Measurements from ENCODE around the gene IDH2. TPM values are rescaled to one million over a fixed set of nuclear protein-coding genes. Genes with fewer than 3 reads are reported as not detected.
"Not testable (repeated sequence)": the region's sequence is repeated elsewhere in the genome, so short reads cannot be mapped to it uniquely, and the experiment has no call there.

The IDH2 gene
- total RNA-seq, 1 donor from 2014 or later = 1,173 TPM

- no peak for ATAC-seq
- intact Hi-C loops (cut with DNase I) = no loop called here
- no peak for DNase-seq (ENCODE audit: missing footprints)
Measured at GRCh38 chr15:90124507-90124906, 22.2 kb upstream of the IDH2 start.

- ATAC-seq (no peak), DNase-seq (ENCODE audit: missing footprints) (no peak)
- intact Hi-C loops (cut with DNase I) = no loop called here
Measured at GRCh38 chr15:90121086-90121485, 18.8 kb upstream of the IDH2 start.

- DNase-seq (ENCODE audit: missing footprints) (no peak), ATAC-seq (no peak)
- intact Hi-C loops (cut with DNase I) = no loop called here
Measured at GRCh38 chr15:90119367-90119766, 17.1 kb upstream of the IDH2 start.

GRCh38 chr15:90115783-90116182 is 13.5 kb upstream of the IDH2 start:
- intact Hi-C loops (cut with DNase I) = no loop called here
- ATAC-seq (no peak), DNase-seq (ENCODE audit: missing footprints) (no peak)

DNA sequence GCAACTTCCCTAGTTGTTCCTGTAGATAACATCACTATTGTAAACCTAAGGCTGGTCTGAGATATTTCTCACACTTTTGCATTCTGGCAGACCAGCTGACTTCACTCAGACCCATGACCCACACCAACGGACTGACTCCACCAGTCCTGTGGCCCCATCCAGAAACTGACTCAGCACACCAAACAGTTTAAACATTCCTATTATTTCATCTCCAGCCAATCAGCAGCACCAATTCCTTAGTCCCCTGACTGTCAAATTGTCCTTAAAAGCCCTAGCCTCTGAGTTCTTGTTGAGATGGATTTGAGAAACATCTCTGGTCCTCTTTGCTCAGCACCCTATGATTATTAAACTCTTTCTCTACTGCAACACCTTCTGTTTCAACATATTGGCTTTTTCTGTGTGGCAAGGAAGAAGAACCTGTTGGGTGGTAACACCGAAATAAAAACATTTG is 12.2 kb upstream of the IDH2 start:
- intact Hi-C loops (cut with DNase I) = no loop called here
- DNase-seq (ENCODE audit: missing footprints) = no peak
- no peak for ATAC-seq

DNA sequence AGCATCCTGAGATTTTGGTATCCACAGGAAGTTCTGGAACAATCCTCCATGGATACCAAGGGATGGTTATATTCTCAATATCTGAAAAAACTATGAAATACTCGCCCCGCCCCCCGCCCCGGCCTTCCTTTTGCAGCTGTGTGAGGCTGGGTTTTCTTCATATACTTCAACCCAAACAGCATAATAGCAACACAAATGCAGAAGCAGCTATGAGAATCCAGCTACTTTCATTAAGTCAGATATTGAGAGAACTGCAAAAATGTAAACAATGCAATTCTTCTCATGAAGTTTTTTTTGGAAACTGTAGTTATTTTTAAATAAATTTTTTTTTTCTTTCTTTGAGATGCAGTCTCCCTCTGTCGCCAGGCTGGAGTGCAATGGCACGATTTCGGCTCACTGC is 10.9 kb upstream of the IDH2 start:
- ATAC-seq (no peak), DNase-seq (ENCODE audit: missing footprints) (no peak)
- intact Hi-C loops (cut with DNase I) = no loop called here

DNA sequence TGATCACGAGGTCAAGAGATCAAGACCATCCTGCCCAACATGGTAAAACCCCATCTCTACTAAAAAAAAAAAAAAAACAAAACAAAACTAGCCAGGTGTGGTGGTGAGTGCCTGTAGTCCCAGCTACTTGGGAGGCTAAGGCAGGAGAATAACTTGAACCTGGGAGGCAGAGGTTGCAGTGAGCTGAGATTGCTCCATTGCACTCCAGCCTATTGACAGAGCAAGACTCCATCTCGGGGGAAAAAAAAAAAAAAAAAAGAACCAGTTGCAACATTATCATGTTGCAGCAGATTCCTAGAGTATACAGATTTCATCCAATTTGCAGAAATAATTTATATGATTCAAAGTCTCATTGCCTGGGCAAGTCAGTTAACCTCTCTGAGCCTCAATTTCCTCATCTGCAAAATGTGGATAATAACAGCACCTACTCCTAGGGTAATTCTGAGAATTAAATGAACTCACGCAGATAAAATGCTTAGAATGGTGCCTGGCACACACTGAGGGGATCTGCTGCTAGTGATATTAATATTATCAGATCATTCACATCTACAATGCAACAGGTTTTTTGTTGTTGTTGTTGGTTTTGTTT is 7.0 kb upstream of the IDH2 start:
- ATAC-seq; DNase-seq (ENCODE audit: missing footprints); intact Hi-C loops (cut with DNase I): not testable (repeated sequence)

GRCh38 chr15:90108038-90108437 is 5.8 kb upstream of the IDH2 start:
- ATAC-seq; DNase-seq (ENCODE audit: missing footprints); intact Hi-C loops (cut with DNase I): not testable (repeated sequence)

GRCh38 chr15:90106522-90107117 is 4.4 kb upstream of the IDH2 start:
- intact Hi-C loops (cut with DNase I) = loop anchor here (1.0 kb wide), 1 partner anchor 20 kb away; no protein-coding TSS in a partner anchor
- ATAC-seq (peak; percentile 63), DNase-seq (ENCODE audit: missing footprints) (no peak)

DNA sequence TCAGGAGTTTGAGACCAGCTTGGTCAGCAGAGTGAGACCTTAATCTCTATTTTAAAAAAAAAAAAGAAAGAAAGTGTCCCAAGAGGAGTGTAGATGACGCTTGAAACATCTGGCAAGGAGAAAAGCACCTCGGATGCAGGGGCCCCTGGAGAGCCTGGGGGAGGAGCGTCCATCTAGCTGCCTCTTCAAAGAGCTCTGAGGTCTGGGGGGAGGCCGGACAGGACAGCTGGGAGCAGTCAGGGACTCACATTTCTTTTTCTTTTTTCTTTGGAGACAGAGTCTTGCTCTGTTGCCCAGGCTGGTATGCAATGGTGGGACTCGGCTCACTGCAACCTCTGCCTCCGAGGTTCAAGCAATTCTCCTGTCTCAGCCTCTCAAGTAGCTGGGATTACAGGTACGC is 3.3 kb upstream of the IDH2 start:
- no peak for ATAC-seq
- DNase-seq (ENCODE audit: missing footprints) = no peak
- intact Hi-C loops (cut with DNase I) = no loop called here

DNA sequence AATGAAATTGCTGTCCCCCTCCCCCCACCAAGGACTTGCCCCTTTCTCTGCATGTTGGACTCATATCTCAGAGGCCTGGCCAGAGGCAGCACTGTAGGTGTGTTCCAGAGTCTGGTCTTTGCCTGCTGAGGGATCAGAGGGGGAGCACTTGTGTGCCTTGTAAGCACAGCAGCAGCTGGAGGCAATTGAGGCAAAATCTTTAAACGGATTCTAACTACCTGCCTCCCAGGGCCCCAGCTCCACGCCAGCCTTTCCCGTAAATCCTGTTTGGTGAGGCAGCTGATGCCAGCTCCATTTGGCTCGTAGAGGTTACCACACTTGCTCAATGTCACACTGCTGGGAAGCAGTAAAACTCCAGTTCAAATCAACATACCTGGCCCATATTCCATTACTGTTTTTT is 2.3 kb upstream of the IDH2 start:
- ATAC-seq = no peak
- intact Hi-C loops (cut with DNase I) = loop anchor here (5.0 kb wide), 1 partner anchor 128 kb away; the partner anchor contains the start of genes CIB1 and GDPGP1
- no peak for DNase-seq (ENCODE audit: missing footprints)

- ATAC-seq = peak; percentile 27
- DNase-seq (ENCODE audit: missing footprints) = no peak
- intact Hi-C loops (cut with DNase I) = loop anchor here (5.0 kb wide), 1 partner anchor 128 kb away; the partner anchor contains the start of genes CIB1 and GDPGP1
Measured at GRCh38 chr15:90103701-90104329, 1.5 kb upstream of the IDH2 start.

GRCh38 chr15:90101130-90101968 is 919 bp downstream of the IDH2 start:
- intact Hi-C loops (cut with DNase I) = loop anchor here (5.0 kb wide), 1 partner anchor 131 kb away; the partner anchor contains the start of genes CIB1 and GDPGP1
- peak; percentile 32 for ATAC-seq
- peak; percentile 85 for DNase-seq (ENCODE audit: missing footprints)

- DNase-seq (ENCODE audit: missing footprints) (no peak), ATAC-seq (no peak)
- intact Hi-C loops (cut with DNase I) = loop anchor here (5.0 kb wide), 1 partner anchor 132 kb away; the partner anchor contains the start of genes CIB1 and GDPGP1
Measured at GRCh38 chr15:90099868-90100831, 2.1 kb downstream of the IDH2 start.

DNA sequence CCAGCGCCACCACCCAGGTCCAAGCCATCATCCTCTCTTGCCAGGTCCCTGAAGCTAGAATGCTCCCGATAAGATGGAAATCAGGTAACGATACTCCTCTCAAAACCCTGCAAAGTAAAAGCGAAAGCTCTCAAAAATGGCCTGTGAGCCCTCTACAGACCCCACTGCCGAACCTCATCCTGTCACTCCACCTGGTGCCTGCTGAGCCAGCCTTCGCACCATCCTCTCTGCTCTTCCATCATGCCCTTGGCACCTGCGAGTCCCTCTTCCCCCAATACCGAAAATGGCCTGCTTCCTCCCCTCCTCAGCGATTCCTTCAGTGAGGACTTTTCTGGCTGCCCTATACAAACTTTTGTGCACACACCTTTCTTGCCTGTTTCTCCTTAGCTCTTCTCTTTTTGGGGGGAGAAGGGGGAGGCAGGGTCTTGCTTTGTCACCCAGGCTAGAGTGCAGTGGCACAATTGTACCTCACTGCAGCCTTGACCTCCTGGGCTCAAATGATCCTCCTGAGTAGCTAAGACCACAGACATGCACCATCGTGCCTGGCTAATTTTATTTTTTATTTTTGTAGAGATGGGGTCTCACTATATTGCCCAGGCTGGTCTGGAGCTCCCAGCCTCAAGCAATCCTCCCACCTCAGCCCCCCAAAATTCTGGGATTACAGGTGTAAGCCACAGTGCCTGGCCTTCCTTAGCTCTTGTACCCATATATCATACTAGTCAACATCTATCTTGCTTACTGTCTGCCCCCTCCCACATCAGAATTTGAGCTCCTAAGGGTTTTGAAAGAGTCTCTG is 3.0 kb downstream of the IDH2 start:
- intact Hi-C loops (cut with DNase I) = no loop called here
- no peak for DNase-seq (ENCODE audit: missing footprints)
- ATAC-seq = no peak

GRCh38 chr15:90097475-90097874 is 4.8 kb downstream of the IDH2 start:
- no peak for DNase-seq (ENCODE audit: missing footprints)
- intact Hi-C loops (cut with DNase I) = no loop called here
- no peak for ATAC-seq

DNA sequence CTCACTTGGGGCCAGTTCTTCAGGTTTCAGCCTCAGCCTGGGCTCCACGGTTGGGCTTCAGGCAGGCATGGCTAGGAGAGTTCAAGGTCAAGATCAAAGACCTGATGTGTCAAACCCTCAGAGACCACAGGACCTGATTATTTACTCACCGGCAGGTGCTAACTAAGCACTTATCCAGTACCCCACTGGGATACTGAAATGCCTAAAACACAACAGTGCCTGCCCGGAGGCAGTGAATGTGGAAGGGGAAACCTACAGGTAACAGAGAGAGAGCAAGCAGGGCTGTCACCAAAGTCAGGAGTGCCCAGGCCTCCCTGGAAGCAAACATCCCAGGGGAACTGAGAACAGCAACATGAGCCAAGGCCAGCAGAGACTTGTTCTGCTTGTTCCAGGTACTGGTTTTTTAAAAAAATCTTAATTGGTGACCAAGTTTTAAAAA is 6.7 kb downstream of the IDH2 start:
- DNase-seq (ENCODE audit: missing footprints) (no peak), ATAC-seq (peak; percentile 14)
- intact Hi-C loops (cut with DNase I) = no loop called here

Data from Right ventricle myocardium inferior (tissue), 1 donor.